Keratinocyte (primary cell): ENCODE results near the gene VSIR.

Source experiments
- CTCF ChIP-seq, 3 experiments: IDR thresholded peaks in 1 of 3; conservative IDR thresholded peaks in 1 of 3; optimal IDR thresholded peaks in 1 of 3; 2 replicates in 2 of 3; 3 replicates in 1 of 3; pipeline versions ENCODE3 to v1.5.1; 2011; ENCODE audit warnings: low read length in 3 of 3, mild to moderate bottlenecking in 3 of 3, moderate library complexity in 2 of 3, control low read depth in 1 of 3, inconsistent platforms in 1 of 3; ENCODE audit not compliant: insufficient read depth in 2 of 3; ENCODE audit errors: extremely low read depth in 1 of 3
- EZH2 ChIP-seq: IDR thresholded peaks from one replicate; pipeline ENCODE4 v1.6.1; 2012; ENCODE audit warnings: inconsistent platforms, mild to moderate bottlenecking, low read length, moderate library complexity

GRCh38 chr10:71782917-71783490 is 9.7 kb upstream of the VSIR start:
- no peak for TF ChIP-seq CTCF (optimal IDR thresholded peaks at IDR 0.05 in 1 of 3, IDR thresholded peaks at IDR 0.05 in 1 of 3, conservative IDR thresholded peaks at IDR 0.05 in 1 of 3; ENCODE audit: extremely low read depth in 1 of 3, insufficient read depth in 2 of 3, low read length in 3 of 3)
- TF ChIP-seq EZH2: no peak
